Activated CD4-positive, alpha-beta T cell treated with anti-CD3 and anti-CD28 coated beads, Interleukin-10, Interleukin-2, amounts not matched to agents 100 ng/mL and 50 ng/mL, durations not matched to agents 16 hours and 8 hours (primary cell): ENCODE results near the gene RAD51B.
"Not testable (repeated sequence)": the region's sequence is repeated elsewhere in the genome, so short reads cannot be mapped to it uniquely, and the experiment has no call there.

Source experiments
- DNase-seq: peaks from one replicate; pipeline ENCODE4 v3.0.0-alpha.2; 2020

Gene RAD51B

GRCh38 chr14:68285421-68286179, 466.0 kb downstream of the RAD51B start:
- DNase-seq = peak; percentile 79

GRCh38 chr14:68286667-68287066, 467.1 kb downstream of the RAD51B start:
- no peak for DNase-seq

GRCh38 chr14:68289452-68289851, 469.9 kb downstream of the RAD51B start:
- DNase-seq = not testable (repeated sequence)

- DNase-seq = no peak
Observed at GRCh38 chr14:68291820-68292219, 472.2 kb downstream of the RAD51B start.

GRCh38 chr14:68292441-68293215, 473.0 kb downstream of the RAD51B start:
- no peak for DNase-seq

- DNase-seq = no peak
Observed at GRCh38 chr14:68293404-68293803, 473.8 kb downstream of the RAD51B start.

- DNase-seq = no peak
Observed at GRCh38 chr14:68295316-68295816, 475.8 kb downstream of the RAD51B start.

GRCh38 chr14:68297039-68297438, 477.5 kb downstream of the RAD51B start:
- no peak for DNase-seq

- no peak for DNase-seq
Observed at GRCh38 chr14:68297876-68298468, 478.4 kb downstream of the RAD51B start.

- DNase-seq = no peak
Observed at GRCh38 chr14:68300608-68301007, 481.0 kb downstream of the RAD51B start.

GRCh38 chr14:68301219-68301618, 481.6 kb downstream of the RAD51B start:
- DNase-seq = no peak

GRCh38 chr14:68302938-68303337, 483.4 kb downstream of the RAD51B start:
- DNase-seq = not testable (repeated sequence)

- no peak for DNase-seq
Observed at GRCh38 chr14:68305738-68306137, 486.2 kb downstream of the RAD51B start.

- no peak for DNase-seq
Observed at GRCh38 chr14:68306265-68306933, 486.8 kb downstream of the RAD51B start.

GRCh38 chr14:68306934-68307789, 487.6 kb downstream of the RAD51B start:
- no peak for DNase-seq

- DNase-seq = no peak
Observed at GRCh38 chr14:68307790-68308168, 488.2 kb downstream of the RAD51B start.

- no peak for DNase-seq
Observed at GRCh38 chr14:68308726-68309520, 489.3 kb downstream of the RAD51B start.

GRCh38 chr14:68309616-68310015, 490.0 kb downstream of the RAD51B start:
- DNase-seq = no peak

- no peak for DNase-seq
Observed at GRCh38 chr14:68312300-68312699, 492.7 kb downstream of the RAD51B start.

- peak; percentile 65 for DNase-seq
Observed at GRCh38 chr14:68312884-68313610, 493.5 kb downstream of the RAD51B start.

- no peak for DNase-seq
Observed at GRCh38 chr14:68314642-68315041, 495.1 kb downstream of the RAD51B start.
